ENCODE measurements around the gene SLC12A5. TPM values are rescaled to one million over a fixed set of nuclear protein-coding genes. Genes with fewer than 3 reads are reported as not detected.

Gene SLC12A5
- total RNA-seq, 1 donor from 2014 or later: 1.2 TPM

GRCh38 chr20:46104262-46104661 is 75.2 kb downstream of the SLC12A5 start:
- Histone ChIP-seq H3K4me1 (no peaks in the 10 kb centered on the region), H3K4me3 (no peak overlapping the region), H3K36me3 (no peaks in the 10 kb centered on the region), H3K27ac (no peak overlapping the region), H3K9me3 (no peaks in the 10 kb centered on the region), H3K27me3 (ENCODE audit: low read depth) (peaks cover 67% of the 10 kb centered on the region)
- no peak for ATAC-seq
- intact Hi-C loops (cut with DNase I): no loop called here
- no peak for TF ChIP-seq CTCF (IDR thresholded peaks at IDR 0.05)
- no peak for DNase-seq

GRCh38 chr20:46107061-46107460 is 78.0 kb downstream of the SLC12A5 start:
- H3K27me3 ChIP-seq (ENCODE audit: low read depth): peaks cover 44% of the 10 kb centered on the region
- H3K9me3 ChIP-seq: no peaks in the 10 kb centered on the region
- ATAC-seq (no peak), DNase-seq (no peak)
- intact Hi-C loops (cut with DNase I): no loop called here
- TF ChIP-seq CTCF (IDR thresholded peaks at IDR 0.05): no peak
- H3K4me1 ChIP-seq: peaks cover 12% of the 10 kb centered on the region
- no peak overlapping the region for H3K27ac ChIP-seq
- no peak overlapping the region for H3K4me3 ChIP-seq
- H3K36me3 ChIP-seq: no peaks in the 10 kb centered on the region

GRCh38 chr20:46108435-46108841 is 79.4 kb downstream of the SLC12A5 start:
- H3K9me3 ChIP-seq: no peaks in the 10 kb centered on the region
- intact Hi-C loops (cut with DNase I): no loop called here
- DNase-seq: no peak
- ATAC-seq: peak; percentile 33 to 41
- peaks cover 30% of the 10 kb centered on the region for H3K27me3 ChIP-seq (ENCODE audit: low read depth)
- no peak overlapping the region for H3K27ac ChIP-seq
- no peak for TF ChIP-seq CTCF (IDR thresholded peaks at IDR 0.05)
- no peak overlapping the region for H3K4me3 ChIP-seq
- no peaks in the 10 kb centered on the region for H3K36me3 ChIP-seq
- peaks cover 13% of the 10 kb centered on the region for H3K4me1 ChIP-seq

- Histone ChIP-seq H3K36me3 (no peaks in the 10 kb centered on the region), H3K27me3 (ENCODE audit: low read depth) (peaks cover 27% of the 10 kb centered on the region), H3K9me3 (no peaks in the 10 kb centered on the region), H3K27ac (no peak overlapping the region), H3K4me3 (no peak overlapping the region), H3K4me1 (peaks cover 13% of the 10 kb centered on the region)
- no peak for ATAC-seq
- intact Hi-C loops (cut with DNase I): no loop called here
- no peak for DNase-seq
- TF ChIP-seq CTCF (IDR thresholded peaks at IDR 0.05): no peak
These were observed 80.0 kb downstream of the SLC12A5 start for GRCh38 chr20:46108976-46109375.

Other genes starting within 250 kb of the SLC12A5 start
- gene WFDC3, start 237.3 kb upstream of the SLC12A5 start, total RNA-seq: 3.4 TPM
- gene DNTTIP1, start 237.3 kb upstream of the SLC12A5 start, total RNA-seq: 30.8 TPM
- gene UBE2C, start 216.6 kb upstream of the SLC12A5 start, total RNA-seq: 3.5 TPM
- not detected for gene TNNC2, start 201.9 kb upstream of the SLC12A5 start, total RNA-seq
- 24.1 TPM for gene SNX21, start 195.4 kb upstream of the SLC12A5 start, total RNA-seq
- 25.6 TPM for gene ACOT8, start 171.8 kb upstream of the SLC12A5 start, total RNA-seq
- 3.0 TPM for gene ZSWIM3, start 171.6 kb upstream of the SLC12A5 start, total RNA-seq
- 9.6 TPM for gene ZSWIM1, start 148.0 kb upstream of the SLC12A5 start, total RNA-seq
- gene SPATA25, start 141.6 kb upstream of the SLC12A5 start, total RNA-seq: 1.1 TPM
- gene NEURL2, start 138.0 kb upstream of the SLC12A5 start, total RNA-seq: 2.4 TPM
- gene CTSA, start 137.9 kb upstream of the SLC12A5 start, total RNA-seq: 185 TPM
- 145 TPM for gene PLTP, start 117.1 kb upstream of the SLC12A5 start, total RNA-seq
- 34.7 TPM for gene PCIF1, start 94.5 kb upstream of the SLC12A5 start, total RNA-seq
- gene ZNF335, start 57.0 kb upstream of the SLC12A5 start, total RNA-seq: 20.4 TPM
- 9.4 TPM for gene MMP9, start 20.3 kb upstream of the SLC12A5 start, total RNA-seq
- gene NCOA5, start 60.7 kb downstream of the SLC12A5 start, total RNA-seq: 29.4 TPM
- 35.7 TPM for gene CD40, start 89.1 kb downstream of the SLC12A5 start, total RNA-seq

Data from lower lobe of right lung (tissue), 2 donors.